Fibroblast of skin of right quadriceps (primary cell): ENCODE results near the gene HSD17B8.

Experiments used
- DNase-seq: peaks from one replicate; pipeline ENCODE4 v3.0.0-alpha.2; 2013

The HSD17B8 gene

GRCh38 chr6:33192671-33193602 is 11.5 kb upstream of the HSD17B8 start:
- DNase-seq, result no peak

GRCh38 chr6:33193619-33194018 is 10.8 kb upstream of the HSD17B8 start:
- DNase-seq, result no peak

- DNase-seq, result no peak
Observed at GRCh38 chr6:33194431-33194979, 9.9 kb upstream of the HSD17B8 start.

- DNase-seq, result no peak
Observed at GRCh38 chr6:33195304-33196165, 8.9 kb upstream of the HSD17B8 start.

- DNase-seq, result peak; percentile 53
Observed at GRCh38 chr6:33197431-33198048, 6.9 kb upstream of the HSD17B8 start.

GRCh38 chr6:33198159-33198852 is 6.1 kb upstream of the HSD17B8 start:
- DNase-seq, result no peak

- no peak for DNase-seq
Observed at GRCh38 chr6:33198853-33199436, 5.5 kb upstream of the HSD17B8 start.

- DNase-seq, result peak; percentile 52
Observed at GRCh38 chr6:33199687-33200218, 4.7 kb upstream of the HSD17B8 start.

- peak; percentile 99 for DNase-seq
Observed at GRCh38 chr6:33200219-33201146, 4.0 kb upstream of the HSD17B8 start, which contains the start of the genes RXRB and SLC39A7. Gene RXRB, minus strand, starts transcription at chr6:33200665. Its CDS starts 189 bp downstream, at chr6:33200476. Gene SLC39A7, plus strand, starts transcription at chr6:33200867. Its CDS starts 379 bp downstream, at chr6:33201246.

- DNase-seq, result no peak
Observed at GRCh38 chr6:33201147-33201545, 3.3 kb upstream of the HSD17B8 start.

GRCh38 chr6:33201935-33202334 is 2.5 kb upstream of the HSD17B8 start:
- no peak for DNase-seq

GRCh38 chr6:33202799-33203198 is 1.7 kb upstream of the HSD17B8 start:
- DNase-seq, result no peak

- no peak for DNase-seq
Observed at GRCh38 chr6:33203443-33204164, 851 bp upstream of the HSD17B8 start.

GRCh38 chr6:33204165-33204414 is 365 bp upstream of the HSD17B8 start:
- no peak for DNase-seq

- peak; percentile 58 for DNase-seq
Observed at GRCh38 chr6:33205191-33206026, 954 bp downstream of the HSD17B8 start.

GRCh38 chr6:33206027-33206863 is 1.8 kb downstream of the HSD17B8 start:
- no peak for DNase-seq

- DNase-seq, result peak; percentile 67
Observed at GRCh38 chr6:33206864-33207551, 2.6 kb downstream of the HSD17B8 start.
